GM21619 (cell line): ENCODE results near the gene CDH4.

Source experiments
- ATAC-seq: cut with Tn5 transposase; IDR thresholded peaks from one replicate; pipeline ENCODE4 v1.9.1; 2021; ENCODE audit not compliant: unreplicated experiment

Gene CDH4

DNA sequence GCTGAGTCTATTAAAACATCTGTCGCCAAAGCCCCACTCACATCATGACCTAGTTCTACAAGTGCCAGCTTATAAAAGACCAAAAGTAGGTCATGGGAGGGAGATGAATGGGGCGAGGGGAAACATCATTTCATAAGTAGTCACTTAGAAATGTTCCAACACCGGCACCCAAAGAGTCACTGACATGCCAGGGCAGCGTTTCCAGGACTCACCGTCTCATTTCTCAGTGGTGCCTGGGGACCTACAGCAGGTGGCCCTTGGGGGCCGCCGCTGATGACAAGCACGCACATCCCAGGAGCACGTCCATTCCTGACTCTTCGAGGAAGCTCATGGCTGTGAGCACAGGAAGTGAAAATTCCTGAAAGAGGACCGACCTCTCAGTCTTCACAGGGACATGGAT lies 260.4 kb downstream of the CDH4 start:
- ATAC-seq = no peak

DNA sequence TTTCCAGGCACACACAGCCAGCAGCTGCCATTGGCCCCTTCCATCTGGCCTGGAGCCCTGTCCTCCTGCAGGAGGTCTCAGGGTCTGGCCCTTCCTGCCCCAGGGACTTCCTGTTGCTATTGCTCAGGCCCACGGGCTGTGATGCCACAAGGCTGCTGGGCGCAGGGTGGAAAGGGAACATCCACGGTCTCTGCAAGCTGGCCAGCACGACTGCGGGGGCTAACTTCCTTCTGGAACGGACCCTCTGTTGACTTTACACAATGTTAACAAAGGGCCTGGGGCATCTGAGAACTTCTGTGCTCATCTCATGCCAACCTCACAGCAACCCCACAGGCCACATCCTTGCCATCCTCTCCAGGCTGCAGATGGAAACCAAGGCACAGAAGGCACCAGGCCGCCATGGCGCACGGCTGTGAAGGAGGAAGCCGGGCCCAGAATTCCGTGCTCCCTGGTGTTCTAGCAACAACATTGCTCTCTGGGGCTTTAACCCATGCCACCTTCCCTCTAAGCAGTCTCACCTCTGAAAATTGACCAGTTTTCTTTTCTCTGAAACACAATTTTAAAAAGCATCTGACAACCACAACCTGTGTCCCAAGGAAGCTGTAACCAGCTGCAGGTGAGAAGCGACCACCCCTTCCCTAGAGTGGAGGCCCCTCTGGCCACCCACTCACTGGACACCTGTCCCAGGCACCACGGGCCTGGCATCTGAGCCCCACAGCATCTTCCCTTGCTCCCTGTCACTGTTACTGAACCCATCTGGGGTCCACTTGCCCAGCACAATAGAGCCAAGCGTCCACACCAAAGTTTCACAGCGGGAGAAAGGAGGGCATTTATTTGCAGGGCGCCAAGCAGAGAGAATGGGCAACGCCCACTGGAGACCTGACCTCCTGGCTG lies 261.3 kb downstream of the CDH4 start:
- ATAC-seq = no peak

DNA sequence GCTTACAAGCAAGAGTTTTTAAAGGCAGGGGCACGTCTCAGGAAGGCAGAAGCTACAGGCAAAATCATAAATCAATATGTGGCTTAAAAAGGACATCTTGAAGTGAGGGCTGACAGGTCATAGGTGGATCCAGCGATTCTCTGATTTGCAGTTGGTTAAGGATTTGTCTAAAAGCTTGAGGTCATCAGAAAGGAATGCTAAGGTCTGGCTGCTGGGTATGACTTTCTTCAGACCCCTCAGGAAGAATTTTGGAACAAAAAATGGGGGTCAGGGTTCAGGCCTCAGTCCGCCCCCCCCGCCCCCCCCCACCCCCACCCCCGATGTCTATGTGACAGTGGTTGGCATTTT lies 261.9 kb downstream of the CDH4 start:
- no peak for ATAC-seq

DNA sequence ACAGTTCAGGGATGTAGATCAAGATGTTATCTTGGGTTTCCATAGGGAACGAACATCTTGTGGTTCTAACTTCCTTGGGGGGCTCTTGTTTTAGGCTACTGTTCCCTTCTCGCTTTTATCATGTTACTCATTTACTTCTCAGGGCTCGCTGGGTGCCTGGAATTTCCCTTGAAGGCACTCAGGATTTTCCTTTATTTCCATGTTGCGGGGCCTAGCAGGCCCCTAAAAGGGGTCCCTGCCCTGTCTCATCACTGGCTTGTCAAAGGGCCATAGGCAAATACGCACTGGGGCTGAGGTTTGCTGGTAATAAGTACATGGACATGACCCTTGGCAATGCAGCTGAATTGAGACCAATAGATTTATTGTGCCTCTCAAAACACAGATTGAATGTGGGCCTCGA lies 262.3 kb downstream of the CDH4 start:
- no peak for ATAC-seq

DNA sequence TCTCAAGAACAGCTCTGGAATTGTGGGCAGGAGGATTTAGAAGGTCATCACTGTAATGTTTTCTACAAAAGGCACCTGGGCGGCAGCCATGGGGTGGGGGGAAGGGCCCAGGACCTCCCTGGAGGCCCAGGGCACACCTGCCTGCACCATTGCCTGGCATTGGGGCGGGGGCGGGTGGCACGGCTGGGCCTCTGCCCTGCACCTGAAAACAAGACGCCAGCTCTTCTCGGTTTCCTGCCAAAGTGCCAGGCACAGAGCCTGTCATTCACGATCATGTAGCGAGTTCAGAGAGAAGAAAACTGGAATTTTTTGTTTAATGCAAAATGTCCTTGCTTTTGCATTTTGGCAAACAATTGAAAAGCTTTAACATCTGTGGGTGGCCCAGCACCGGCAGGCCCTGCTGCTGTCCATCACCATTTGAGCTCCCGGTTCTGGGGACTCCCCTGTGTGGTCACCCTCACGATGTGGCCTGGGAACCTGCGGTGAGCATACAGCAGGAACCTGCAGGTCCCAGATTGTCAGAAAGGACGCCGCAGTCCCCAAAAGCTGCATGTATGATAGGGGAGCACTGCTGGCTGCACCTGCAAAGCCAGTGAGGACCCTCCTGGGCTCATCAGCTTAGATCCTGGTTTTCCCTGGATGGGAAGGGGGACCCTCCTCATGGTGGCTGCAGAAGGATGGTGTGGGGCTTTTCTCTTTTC lies 262.9 kb downstream of the CDH4 start:
- no peak for ATAC-seq

DNA sequence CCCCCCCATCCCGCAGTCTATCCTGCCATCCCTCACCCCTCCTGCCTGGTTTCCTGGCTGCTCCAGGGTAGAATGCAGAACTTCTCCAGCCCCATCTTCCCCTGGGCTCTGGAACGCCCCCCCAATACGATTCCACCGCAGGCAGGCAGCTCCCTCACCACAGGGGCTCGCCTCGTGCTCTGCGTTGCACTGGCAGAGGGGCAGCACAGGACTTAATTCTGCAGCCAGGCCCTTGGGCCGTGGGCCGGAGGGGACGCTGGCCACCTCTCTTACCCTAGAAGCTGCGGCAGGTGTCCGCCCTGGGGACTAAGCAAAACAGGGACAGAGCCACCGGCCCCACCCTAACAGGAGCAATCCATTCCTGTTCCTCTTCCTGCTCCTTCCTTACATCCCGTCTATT lies 263.9 kb downstream of the CDH4 start:
- no peak for ATAC-seq

DNA sequence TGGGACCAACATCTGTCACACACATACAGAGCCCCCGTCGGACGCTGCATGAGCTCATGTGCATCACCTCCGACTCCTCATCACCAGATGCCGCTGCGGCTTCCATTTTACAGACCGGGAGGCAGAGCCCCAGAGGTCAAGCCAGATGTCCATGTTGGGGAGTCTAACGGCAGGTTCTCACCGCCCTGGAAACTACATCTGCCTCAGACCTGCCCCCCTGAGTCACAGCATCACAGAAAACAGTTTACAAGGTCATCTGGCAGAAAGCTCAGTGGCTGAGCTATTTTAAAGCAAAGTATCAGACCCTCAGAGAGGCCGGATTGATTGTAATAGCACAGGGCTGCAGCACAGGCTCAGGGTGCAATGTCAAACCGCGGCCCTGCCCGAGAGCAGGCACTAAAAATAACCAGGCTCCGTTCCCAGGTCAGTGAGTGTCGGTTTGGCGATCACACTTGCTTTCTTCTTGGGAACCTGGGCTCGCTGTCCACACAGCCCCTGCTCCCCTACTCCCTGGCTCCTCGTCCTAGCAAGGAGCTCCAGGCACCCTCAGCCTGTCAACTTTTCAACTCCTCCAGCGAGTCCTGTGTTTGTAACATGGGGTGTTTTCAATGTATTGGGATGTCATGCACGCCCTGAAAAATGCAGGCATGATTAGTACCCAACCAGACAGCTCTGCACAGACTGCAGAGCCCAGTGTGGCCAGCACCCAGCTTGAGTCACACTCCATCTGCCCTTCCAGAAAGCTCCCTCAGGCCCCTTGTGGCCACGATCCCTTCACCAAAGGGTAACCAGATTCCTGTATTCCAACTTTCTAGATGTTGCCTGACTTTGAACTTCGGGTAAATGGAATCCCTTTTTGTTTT lies 264.5 kb downstream of the CDH4 start:
- no peak for ATAC-seq

DNA sequence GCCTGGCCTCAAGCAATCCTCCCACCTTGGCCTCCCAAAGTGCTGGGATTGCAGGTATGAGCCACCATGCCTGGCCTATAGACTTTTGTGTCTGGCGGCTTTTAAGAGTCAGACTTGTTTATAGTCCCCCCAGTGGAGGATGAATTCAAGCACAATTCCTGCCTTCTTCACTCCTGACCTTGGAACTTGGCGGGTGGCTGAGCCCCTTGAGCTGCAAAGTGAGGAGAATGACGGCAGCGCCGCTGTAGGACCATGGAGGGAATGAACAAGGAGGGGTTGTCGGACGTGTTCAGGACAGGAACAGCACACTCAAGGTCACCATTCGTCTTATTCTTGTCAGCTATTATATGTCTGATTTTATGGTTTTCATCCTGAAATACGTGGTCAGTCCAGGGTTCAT lies 265.4 kb downstream of the CDH4 start:
- ATAC-seq = no peak

DNA sequence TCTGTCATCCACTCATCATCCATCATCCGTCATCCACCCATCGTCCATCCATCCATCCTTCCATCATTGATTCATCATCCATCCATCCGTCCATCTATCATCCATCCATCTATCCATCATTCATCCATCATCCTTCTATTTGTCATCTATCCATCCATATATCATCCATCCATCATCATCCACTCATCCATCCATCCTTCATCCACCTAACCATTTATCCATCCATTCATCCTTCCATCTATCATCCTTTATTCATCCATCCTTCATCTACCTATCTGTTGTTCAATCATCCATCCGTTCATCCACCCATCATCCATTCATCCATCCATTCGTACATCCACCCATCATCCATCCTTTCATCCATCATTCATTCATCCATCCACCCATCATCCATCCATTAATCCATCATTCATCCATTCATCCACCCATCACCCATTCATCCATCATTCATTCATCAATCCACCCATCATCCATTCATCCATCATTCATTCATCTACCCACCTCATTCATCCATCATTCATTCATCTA lies 266.4 kb downstream of the CDH4 start:
- no peak for ATAC-seq

DNA sequence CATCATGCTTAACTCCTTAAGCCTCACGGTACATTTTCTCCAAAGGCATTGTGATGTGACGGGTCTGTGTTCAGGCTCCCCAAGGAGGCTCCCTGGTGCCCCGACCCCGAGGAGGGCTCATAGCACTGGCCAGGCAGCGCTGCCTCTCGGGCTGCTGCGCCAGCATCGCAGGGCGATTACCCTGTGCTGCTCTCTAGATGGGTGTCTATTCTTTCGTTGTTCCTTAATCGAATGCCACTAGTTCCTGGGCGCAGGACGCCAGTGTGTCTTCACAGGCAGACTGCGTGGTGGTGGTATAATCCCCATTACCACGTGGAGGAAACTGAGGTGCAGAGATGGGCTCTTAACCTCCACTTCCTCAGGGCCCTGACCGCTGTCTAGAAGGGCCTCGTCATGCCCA lies 267.4 kb downstream of the CDH4 start:
- no peak for ATAC-seq

DNA sequence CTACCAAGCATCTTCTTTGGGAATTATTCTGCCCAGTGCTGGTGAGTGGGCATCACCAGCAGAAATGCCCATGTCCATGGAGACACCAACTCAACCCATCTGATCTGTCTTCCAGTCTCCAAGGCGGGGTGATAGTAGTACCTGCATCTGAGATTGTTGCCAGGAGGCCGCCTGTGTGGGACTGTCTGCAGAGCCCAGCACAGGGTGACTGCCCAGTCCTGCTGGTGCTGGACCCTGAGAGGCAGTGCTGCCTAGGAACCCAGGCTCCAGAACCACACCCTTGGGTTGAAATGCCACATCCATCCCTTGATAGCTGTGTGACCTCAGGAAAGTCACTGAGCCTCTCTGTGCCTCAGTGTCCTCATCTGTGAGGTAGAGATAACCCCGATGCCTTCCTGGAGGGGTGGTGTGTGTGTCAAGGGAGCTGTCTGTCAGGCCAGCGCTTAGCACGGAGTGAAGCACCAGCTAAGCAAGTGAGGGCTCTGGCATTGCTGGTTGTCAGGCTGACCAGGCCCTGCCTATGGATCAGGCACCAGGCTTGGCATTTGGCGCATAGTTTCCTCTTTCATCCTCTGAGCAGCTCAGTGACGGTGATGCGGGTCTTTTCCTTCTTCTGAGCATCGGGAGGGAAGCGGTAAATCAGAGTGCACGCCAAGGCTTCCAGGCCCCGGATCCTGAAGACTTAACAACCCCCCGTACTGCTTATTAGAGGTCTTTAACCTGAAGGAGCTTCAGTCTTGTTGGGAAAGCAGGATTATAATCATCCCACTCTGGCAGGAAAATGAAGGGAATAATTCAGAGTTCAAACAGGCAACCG lies 268.2 kb downstream of the CDH4 start:
- no peak for ATAC-seq

DNA sequence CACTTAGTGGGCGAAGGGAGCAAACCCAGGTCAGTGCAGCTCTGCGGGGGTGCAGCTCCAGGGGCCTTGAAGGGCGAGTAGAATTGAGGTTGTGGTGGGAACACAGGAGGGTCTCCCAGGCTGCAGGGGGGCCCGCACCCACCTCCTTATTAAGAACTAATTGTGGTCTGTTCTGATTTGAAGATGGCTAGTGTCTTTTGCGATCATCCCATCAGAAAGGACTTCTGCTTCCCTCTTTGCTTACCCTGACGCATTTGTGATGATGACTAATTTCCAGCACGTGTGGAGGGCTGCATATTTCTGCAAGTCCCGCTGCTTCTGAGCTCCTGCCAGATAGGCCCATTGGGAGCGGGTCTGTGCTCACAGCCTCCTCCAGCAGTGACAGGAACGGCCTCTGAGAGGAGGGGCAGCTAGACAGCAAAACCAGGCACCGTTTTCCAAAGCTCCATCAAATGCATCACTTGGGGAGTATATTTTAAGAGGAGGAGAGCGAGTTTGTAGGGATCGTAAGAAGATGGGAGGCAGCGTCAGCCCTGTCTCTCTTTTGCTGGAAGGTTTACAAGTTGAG lies 268.9 kb downstream of the CDH4 start:
- ATAC-seq = no peak

DNA sequence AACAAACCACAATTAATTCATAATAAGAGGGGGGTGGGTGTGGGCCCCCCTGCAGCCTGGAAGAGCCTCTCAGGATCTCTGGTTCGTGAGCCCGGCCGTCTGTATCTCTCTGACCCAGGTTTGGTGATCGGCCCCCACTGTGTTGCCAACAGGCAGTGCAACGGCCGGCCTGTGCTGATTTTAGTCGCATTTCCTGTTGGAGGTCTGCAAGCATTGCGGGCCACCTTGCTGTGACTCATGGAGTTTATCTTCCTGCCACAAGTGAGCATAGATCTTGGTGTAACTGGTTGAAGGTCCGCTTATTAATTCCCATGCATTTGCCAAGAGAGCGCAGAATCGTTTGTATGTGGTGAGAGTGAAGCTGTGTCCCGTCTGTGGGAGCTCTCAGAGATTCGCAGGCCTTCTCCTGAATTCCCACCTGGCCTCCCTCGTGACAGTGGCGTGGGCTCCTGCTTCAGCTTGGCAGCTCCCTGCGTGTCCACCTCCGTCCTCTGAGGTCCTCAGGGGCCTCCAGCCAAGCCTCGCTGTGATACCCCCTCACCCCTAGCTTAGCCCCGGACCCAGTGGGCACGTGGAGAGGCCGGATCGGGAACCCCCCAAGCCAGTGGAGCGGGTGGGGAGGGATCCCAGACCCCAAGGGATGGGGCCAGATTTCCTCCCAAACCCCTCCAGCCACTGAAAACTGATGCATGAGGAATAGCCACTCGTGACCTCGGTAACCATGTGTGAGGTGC lies 269.8 kb downstream of the CDH4 start:
- no peak for ATAC-seq

DNA sequence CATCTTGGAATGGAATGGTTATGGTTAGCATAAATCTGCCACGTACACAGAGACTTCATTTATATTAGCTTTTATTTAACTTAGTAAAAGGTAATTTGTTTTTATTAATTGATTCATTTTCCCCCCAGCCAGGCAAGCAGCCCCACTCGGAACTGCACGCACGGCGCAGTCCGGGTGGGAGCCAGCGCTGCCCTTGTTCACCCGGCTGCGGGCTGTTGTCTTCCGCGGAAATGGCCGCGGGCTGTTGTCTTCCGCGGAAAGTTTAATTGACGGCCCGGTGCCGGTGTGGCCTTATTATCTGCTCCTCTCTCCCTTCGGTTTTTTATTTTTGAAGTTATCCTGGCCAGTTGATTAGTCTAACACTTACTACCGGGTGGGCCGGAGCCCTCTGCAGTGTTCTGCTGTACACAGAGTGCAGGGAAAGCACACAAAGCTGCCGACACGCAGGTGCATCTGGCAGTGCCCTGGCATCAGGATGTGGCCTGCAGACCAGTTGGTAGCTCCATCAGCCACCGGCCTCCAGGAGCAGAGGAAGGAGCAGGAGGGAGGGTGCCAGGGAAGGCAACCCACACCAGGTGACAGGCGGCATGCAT lies 270.5 kb downstream of the CDH4 start:
- ATAC-seq = no peak

DNA sequence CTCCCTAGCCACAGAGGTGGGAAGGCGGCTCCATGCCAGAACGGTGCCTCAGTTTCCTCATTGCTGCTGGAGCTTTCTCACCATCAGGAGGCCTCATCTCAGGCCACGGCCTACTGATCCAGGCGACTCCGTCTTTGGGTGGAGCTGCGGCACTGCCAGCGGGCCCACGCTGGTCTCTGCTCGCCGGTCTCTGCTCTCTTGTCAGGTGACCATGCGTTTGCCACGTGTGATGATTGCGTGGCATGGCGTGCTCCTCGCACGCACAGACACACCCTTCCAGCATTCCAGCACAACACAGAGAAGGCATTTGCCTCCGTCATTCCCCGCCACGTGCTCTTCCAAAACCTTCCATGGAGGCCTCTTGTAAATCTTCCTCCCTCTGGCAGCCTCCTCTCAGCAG lies 271.1 kb downstream of the CDH4 start:
- ATAC-seq = no peak

DNA sequence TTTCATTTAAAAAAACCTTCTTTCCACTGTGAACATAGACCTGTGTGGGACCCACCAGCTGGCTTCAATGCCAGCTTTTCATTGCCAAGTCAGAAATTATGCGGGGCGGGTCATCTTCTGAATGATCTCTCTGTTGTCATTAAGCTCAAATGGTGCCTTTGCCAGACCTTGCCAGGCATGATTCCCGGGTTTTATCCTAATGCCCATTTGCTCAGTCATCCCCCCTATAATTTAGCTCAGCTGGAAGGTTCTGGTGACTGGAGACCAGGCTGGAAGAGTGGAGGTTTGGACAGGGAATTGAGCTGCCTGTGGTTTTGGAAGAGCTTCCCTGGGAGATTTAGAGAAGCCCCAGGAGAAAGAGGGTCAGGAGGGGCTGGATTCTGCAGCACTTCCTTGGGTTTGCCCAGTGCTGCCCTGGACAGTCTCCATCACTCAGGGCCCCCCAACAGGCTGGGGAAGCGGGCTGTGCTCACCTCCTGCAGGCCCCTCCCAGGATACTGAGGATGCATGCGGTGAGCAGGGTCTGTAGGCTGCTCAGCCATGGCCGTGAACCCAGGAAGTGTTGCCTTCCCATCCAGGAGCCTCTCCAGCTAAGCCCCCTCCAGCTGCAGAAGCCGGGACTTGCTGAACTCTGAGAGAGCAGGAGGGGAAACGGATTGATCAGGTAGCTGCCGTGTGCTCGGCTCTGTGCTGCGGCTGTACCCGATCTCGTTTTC lies 273.0 kb downstream of the CDH4 start:
- ATAC-seq = no peak

DNA sequence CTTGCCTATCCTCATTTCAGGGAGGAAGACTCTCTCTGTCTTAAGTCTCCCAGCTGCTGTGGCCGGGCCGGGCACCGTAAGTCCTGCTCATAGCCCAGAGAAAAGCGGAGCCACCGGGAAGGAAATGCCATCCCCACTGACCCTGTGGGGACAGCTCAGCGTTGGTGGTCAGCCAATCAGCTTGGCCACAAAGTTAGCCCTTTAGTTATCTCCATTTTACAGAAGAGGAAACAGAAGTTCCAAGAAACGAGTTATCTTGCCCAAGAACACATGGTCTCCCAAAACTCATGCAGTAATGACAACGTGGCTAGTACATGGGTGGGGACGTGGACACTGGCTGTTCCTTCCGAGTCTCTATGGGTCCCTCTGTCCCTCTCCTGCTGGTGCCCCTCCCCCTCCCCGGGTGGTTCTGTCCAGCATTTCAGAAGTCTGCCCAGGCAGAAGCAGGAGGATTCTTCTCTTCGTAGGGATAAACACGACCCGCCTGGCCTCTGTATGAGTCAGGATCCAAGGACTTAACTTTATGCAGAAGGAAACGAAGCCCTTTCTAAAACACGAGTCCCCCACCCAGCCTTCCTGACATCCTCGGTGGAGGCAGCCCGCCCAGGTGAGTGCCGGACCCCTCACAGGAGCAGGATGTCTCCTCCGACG lies 273.8 kb downstream of the CDH4 start:
- no peak for ATAC-seq

DNA sequence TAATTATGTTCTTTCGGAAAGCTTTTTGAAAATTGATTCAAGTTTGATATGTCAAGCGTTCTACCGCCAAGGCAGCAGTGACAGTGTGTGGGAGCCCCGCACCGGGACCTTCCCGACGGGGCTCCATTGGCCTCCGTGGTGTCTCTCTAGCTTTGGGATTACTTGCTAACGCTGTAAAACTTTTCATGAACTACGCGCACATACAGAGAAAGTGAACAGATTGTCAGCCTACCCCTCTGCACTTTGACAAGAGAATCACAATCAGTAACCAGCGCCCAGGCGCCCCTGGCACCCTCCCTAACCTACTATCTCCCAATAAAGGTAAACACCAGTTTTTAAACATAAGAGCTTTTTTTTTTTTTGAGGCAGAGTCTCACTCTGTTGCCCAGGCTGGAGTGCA lies 274.8 kb downstream of the CDH4 start:
- ATAC-seq = no peak
